HepG2 (cell line): ENCODE results near the gene SOX4. TPM values are rescaled to one million over a fixed set of nuclear protein-coding genes. Genes with fewer than 3 reads are reported as not detected.

Source experiments
- ATAC-seq: fragments of 200-7000 bp; cut with Tn5 transposase; 3 replicates; pipeline ENCODE4 v1.9.1; 2020; ENCODE audit warnings: mild to moderate bottlenecking, moderate library complexity
- BruUV-seq: library from RNA; stranded (reverse); fragments of 400-500 nt; replicated peaks from 2 replicates; lab custom pipeline; 2021; lab: Mats Ljungman, UMichigan
- CTCF ChIA-PET: fragments of 300-600 bp; formaldehyde crosslinking; extraction: SDS; loops from one replicate; lab custom pipeline; 2021; ENCODE audit warnings: low total read pairs, inconsistent platforms, low intra/inter-chr PET ratio; lab: Yijun Ruan, JAX
- POLR2A ChIA-PET: fragments of 350-600 bp; sonication (Branson Sonifier 250); formaldehyde crosslinking; loops from one replicate; lab custom pipeline; 2020; ENCODE audit warnings: antibody characterized with exemption, inconsistent platforms; lab: Yijun Ruan, JAX
- DNase-seq: peaks from one replicate; pipeline ENCODE4 v3.0.0-alpha.2; 2015; ENCODE audit warnings: low spot score
- FAIRE-seq: peaks from 3 replicates; lab custom pipeline; 2011; peaks lifted over from hg19 to GRCh38; lab: Jason Lieb, UNC
- H2AFZ ChIP-seq: one replicate; pipeline ENCODE4 v1.6.1; 2011; ENCODE audit warnings: low read length, inconsistent platforms
- H3K27ac ChIP-seq: fragments of 300-600 bp; 3 replicates; pipeline ENCODE4 v1.8.0; 2011; ENCODE audit warnings: mixed run types, mild to moderate bottlenecking, mixed read lengths, low read length, inconsistent platforms; ENCODE audit not compliant: insufficient read depth; ENCODE audit errors: extremely low read length
- H3K27me3 ChIP-seq, 2 experiments: fragments of 200-600 bp in 1 of 2; 2 replicates in 1 of 2; 3 replicates in 1 of 2; pipeline versions ENCODE4 v1.6.0 to v1.8.0; 2011; ENCODE audit warnings: low read length in 2 of 2, mild to moderate bottlenecking in 2 of 2, moderate library complexity in 2 of 2, inconsistent platforms in 1 of 2; ENCODE audit not compliant: insufficient read depth in 2 of 2, control insufficient read depth in 1 of 2
- H3K36me3 ChIP-seq, 2 experiments: fragments of 200-600 bp in 1 of 2; replicated peaks in 1 of 2; 2 replicates in 1 of 2; 3 replicates in 1 of 2; pipeline versions ENCODE4 v1.5.1 to v1.8.0; 2011; ENCODE audit warnings: low read length in 2 of 2, inconsistent platforms in 1 of 2; ENCODE audit not compliant: insufficient read depth in 2 of 2, control insufficient read depth in 1 of 2
- H3K4me1 ChIP-seq: 2 replicates; pipeline ENCODE4 v1.5.1; 2012; ENCODE audit warnings: low read length, inconsistent platforms; ENCODE audit not compliant: insufficient read depth
- H3K4me2 ChIP-seq: 2 replicates; pipeline ENCODE4 v1.6.0; 2011; ENCODE audit warnings: low read depth, low read length, inconsistent platforms
- H3K4me3 ChIP-seq, 3 experiments: fragments of 200-600 bp in 1 of 3; sonication (generic), shearing (Covaris generic) in 1 of 3; replicated peaks in 1 of 3; 2 replicates each; pipeline ENCODE4 v1.5.1; 2011 to 2016; ENCODE audit warnings: low read length in 3 of 3, inconsistent platforms in 2 of 3, low read depth in 2 of 3, mild to moderate bottlenecking in 2 of 3, control low read depth in 1 of 3, mixed read lengths in 1 of 3; ENCODE audit not compliant: insufficient read depth in 1 of 3
- H3K79me2 ChIP-seq: one replicate; pipeline ENCODE4 v1.6.1; 2011; ENCODE audit warnings: low read length, inconsistent platforms; ENCODE audit not compliant: insufficient read depth
- H3K9ac ChIP-seq: 2 replicates; pipeline ENCODE4 v1.6.0; 2011; ENCODE audit warnings: mild to moderate bottlenecking, low read depth, low read length, inconsistent platforms; ENCODE audit not compliant: insufficient read depth
- H3K9me3 ChIP-seq: 2 replicates; pipeline ENCODE4 v1.5.1; 2012; ENCODE audit warnings: mild to moderate bottlenecking, low read length
- H4K20me1 ChIP-seq: 2 replicates; pipeline ENCODE4 v1.6.0; 2011; ENCODE audit warnings: inconsistent platforms, mild to moderate bottlenecking, low read length, moderate library complexity; ENCODE audit not compliant: insufficient read depth
- KAT7 ChIP-seq: IDR thresholded peaks from 2 replicates; pipeline ENCODE4 v1.6.1; 2018; ENCODE audit warnings: borderline replicate concordance, missing compliant biosample characterization
- MXD1 ChIP-seq: sonication (generic); formaldehyde crosslinking; IDR thresholded peaks from 2 replicates; pipeline ENCODE4 v1.4.0; 2020; ENCODE audit warnings: mild to moderate bottlenecking, missing genetic modification reagents
- NFE2L1 ChIP-seq: sonication (generic); formaldehyde crosslinking; IDR thresholded peaks from 2 replicates; pipeline ENCODE4 v1.4.0; 2020; ENCODE audit warnings: missing genetic modification reagents, mild to moderate bottlenecking, borderline replicate concordance
- PAX8 ChIP-seq: sonication (generic); formaldehyde crosslinking; IDR thresholded peaks from 2 replicates; pipeline ENCODE4 v1.8.0; 2022; ENCODE audit warnings: mild to moderate bottlenecking, missing genetic modification reagents, borderline replicate concordance
- PTBP1 ChIP-seq: fragments of 200-400 bp; formaldehyde crosslinking; IDR thresholded peaks from 2 replicates; pipeline ENCODE4 v1.6.1; 2018; ENCODE audit warnings: low read length, low read depth; ENCODE audit not compliant: poor library complexity, severe bottlenecking
- SKIL ChIP-seq: sonication (generic); formaldehyde crosslinking; IDR thresholded peaks from 2 replicates; pipeline ENCODE4 v1.8.0; 2022; ENCODE audit warnings: missing genetic modification reagents, mild to moderate bottlenecking, moderate library complexity, borderline replicate concordance
- ZNF430 ChIP-seq: sonication (generic); formaldehyde crosslinking; IDR thresholded peaks from 2 replicates; pipeline ENCODE4 v1.9.0; 2021; ENCODE audit warnings: mild to moderate bottlenecking, missing genetic modification reagents
- ZNF558 ChIP-seq: sonication (generic); formaldehyde crosslinking; IDR thresholded peaks from 2 replicates; pipeline ENCODE4 v1.9.0; 2022; ENCODE audit warnings: mild to moderate bottlenecking, missing genetic modification reagents, borderline replicate concordance
- ZNF878 ChIP-seq: sonication (generic); formaldehyde crosslinking; IDR thresholded peaks from 2 replicates; pipeline ENCODE4 v1.8.1; 2023; ENCODE audit warnings: mild to moderate bottlenecking, missing genetic modification reagents, moderate library complexity
- WGBS: methylation state at CpG from one replicate; pipeline ENCODE4 v1.1.6; 2017; ENCODE audit warnings: low lambda C conversion rate; 5-methylcytosine and 5-hydroxymethylcytosine counted together
- in situ Hi-C: cut with HindIII; loops from 2 replicates; pipeline ENCODE4 v1.10.0; 2017; ENCODE audit warnings: low pct_unique_long_range_greater_than_20kb; ENCODE audit not compliant: extremely low pct_ligation_motif_present
- intact Hi-C: fragments of 100-400 bp; cut with micrococcal nuclease; formaldehyde crosslinking; loops from one replicate; pipeline ENCODE4 v1.10.0; 2022; ENCODE audit not compliant: unreplicated experiment
- polyA plus RNA-seq, 8 experiments: library from polyadenylated mRNA; depleted of rRNA in 3 of 8; stranded (reverse) in 7 of 8; unstranded in 1 of 8; fragments of >200 nt; fragmentation: Illumina TruSeq in 4 of 8; extraction: Trizol in 4 of 8; gene quantifications; 2 replicates each; pipeline versions ENCODE4 v1.2.1 to v1.2.3, GENCODE V29; 2011 to 2016; ENCODE audit warnings: low read depth in 4 of 8, missing spikeins in 1 of 8, mixed read lengths in 1 of 8; ENCODE audit not compliant: insufficient read depth in 1 of 8
- total RNA-seq, 5 experiments: library from RNA; depleted of rRNA; stranded (reverse); fragments of >200 nt; fragmentation: Illumina TruSeq; extraction: Trizol; gene quantifications; 2 replicates each; pipeline ENCODE4 v1.2.3, GENCODE V29; 2016; ENCODE audit warnings: low read depth in 1 of 5
- TF ChIP-seq, protein P1 (sequence below): sonication (generic); formaldehyde crosslinking; IDR thresholded peaks from 2 replicates; pipeline ENCODE4 v1.8.0; 2022; ENCODE audit warnings: mild to moderate bottlenecking, missing genetic modification reagents, moderate library complexity
- TF ChIP-seq, protein P2 (sequence below): sonication (generic); formaldehyde crosslinking; IDR thresholded peaks from 2 replicates; pipeline ENCODE4 v1.4.0; 2020; ENCODE audit warnings: missing genetic modification reagents
- TF ChIP-seq, protein P3 (sequence below): sonication (generic); formaldehyde crosslinking; IDR thresholded peaks from 2 replicates; pipeline ENCODE4 v1.8.0; 2022; ENCODE audit warnings: mild to moderate bottlenecking, missing genetic modification reagents; ENCODE audit not compliant: insufficient replicate concordance
- TF ChIP-seq, protein P4 (sequence below): IDR thresholded peaks from 2 replicates; pipeline ENCODE4 v1.6.1; 2012; ENCODE audit warnings: inconsistent platforms

Gene SOX4
- total and polyA plus RNA-seq, 2 of the 13 experiments (the other 11 are each of a cell fraction or from before 2014, with no cell fraction given) = 2.6 to 3.4 TPM

DNA sequence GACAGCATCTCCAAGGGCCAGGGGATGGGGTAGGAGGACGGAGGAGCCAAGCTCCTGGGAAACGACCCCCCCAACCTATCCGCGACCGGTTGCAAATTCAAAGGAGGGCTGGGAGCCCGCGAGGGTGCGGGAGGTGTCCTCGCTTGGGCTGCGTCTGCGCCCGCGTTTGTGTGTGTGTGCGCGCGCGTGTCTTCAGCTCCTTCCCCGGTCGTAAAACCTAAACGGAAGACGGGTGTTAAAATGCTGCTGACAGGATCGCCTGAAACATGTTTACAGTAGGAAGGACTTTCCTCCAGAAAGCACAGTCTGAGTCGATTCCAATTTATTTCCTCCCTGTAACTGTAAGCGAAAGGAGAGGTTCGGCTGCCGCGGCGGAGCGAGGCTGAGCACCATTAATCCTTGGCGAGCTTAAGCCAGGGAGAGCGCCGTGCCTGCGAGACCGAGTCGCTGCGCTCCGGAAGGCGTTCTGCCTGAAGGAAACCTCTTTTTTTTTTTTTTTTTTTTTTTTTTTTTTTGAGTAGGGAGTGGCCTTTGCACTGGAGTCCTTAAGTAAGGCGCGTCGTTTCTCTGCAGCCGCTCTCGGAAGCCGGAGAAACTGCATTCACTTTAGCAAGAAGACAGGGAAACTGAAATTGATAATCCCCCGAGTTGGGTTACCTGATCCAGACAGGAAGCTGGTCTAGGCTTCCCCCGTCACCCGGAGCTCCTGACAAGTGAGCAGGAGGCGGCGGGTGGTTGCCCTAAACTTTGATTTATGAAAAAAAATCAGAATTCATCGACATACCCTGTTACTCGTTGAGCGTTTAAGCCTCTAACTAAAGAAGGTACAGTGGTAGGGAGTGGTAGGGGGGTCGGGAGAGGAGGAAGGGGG is 4.8 kb upstream of the SOX4 start:
- Histone ChIP-seq H3K79me2 (no peaks in the 10 kb centered on the region), H3K4me1 (peaks cover 32% of the 10 kb centered on the region), H3K27ac (no peak overlapping the region), H3K4me2 (peak overlapping the region; percentile 98), H3K36me3 (no peaks in the 10 kb centered on the region), H3K9ac (peak overlapping the region; percentile 52), H3K9me3 (no peaks in the 10 kb centered on the region), H2AFZ (peak overlapping the region; percentile 80), H3K27me3 (peaks cover 0 to 39% of the 10 kb centered on the region in 2 experiments; a peak in 3 of 5 replicates), H4K20me1 (no peaks in the 10 kb centered on the region), H3K4me3 (peak overlapping the region; percentile 64 to 79 (median 76))
- POLR2A ChIA-PET = interaction anchor here (0.6 to 2.1 kb wide), 16 partner anchors 8 to 1025 kb away, joined by 3 to 11 read pairs (median 4); no protein-coding TSS in a partner anchor
- FAIRE-seq (peak; percentile 52), ATAC-seq (peak; percentile 44), DNase-seq (peak; percentile 12)
- BruUV-seq = no TSS peak
- WGBS = 1% methylated on average over 47 of the region's 53 CpGs
- intact Hi-C loops = loop anchor here (1.0 to 5.0 kb wide), 9 partner anchors 93 to 1024 kb away; no protein-coding TSS in a partner anchor
- CTCF ChIA-PET = interaction anchor here (0.8 to 2.3 kb wide), 5 partner anchors 167 to 1025 kb away, joined by 3 to 18 read pairs (median 5); no protein-coding TSS in a partner anchor
- in situ Hi-C loops = loop anchor here (5.0 to 10.0 kb wide), 2 partner anchors 244 to 711 kb away; no protein-coding TSS in a partner anchor
- TF ChIP-seq, protein P1, sequence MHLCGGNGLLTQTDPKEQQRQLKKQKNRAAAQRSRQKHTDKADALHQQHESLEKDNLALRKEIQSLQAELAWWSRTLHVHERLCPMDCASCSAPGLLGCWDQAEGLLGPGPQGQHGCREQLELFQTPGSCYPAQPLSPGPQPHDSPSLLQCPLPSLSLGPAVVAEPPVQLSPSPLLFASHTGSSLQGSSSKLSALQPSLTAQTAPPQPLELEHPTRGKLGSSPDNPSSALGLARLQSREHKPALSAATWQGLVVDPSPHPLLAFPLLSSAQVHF (CRISPR knock-in tag) = peak; percentile 8; the same call in 1 of the 2 replicates
- TF ChIP-seq MXD1 (CRISPR knock-in tag) (0 out of 2 replicates have a peak, but pooled peaks have one; percentile 38), KAT7 (CRISPR knock-in tag) (no peak), ZNF878 (0 out of 2 replicates have a peak, but pooled peaks have one; percentile 47), ZNF430 (0 out of 2 replicates have a peak, but pooled peaks have one; percentile 26), NFE2L1 (CRISPR knock-in tag) (no peak), ZNF558 (CRISPR knock-in tag) (peak; percentile 68; the same call in 1 of the 2 replicates), SKIL (no peak), PTBP1 (peak; percentile 16), PAX8 (CRISPR knock-in tag) (0 out of 2 replicates have a peak, but pooled peaks have one; percentile 3)
- TF ChIP-seq, protein P2, sequence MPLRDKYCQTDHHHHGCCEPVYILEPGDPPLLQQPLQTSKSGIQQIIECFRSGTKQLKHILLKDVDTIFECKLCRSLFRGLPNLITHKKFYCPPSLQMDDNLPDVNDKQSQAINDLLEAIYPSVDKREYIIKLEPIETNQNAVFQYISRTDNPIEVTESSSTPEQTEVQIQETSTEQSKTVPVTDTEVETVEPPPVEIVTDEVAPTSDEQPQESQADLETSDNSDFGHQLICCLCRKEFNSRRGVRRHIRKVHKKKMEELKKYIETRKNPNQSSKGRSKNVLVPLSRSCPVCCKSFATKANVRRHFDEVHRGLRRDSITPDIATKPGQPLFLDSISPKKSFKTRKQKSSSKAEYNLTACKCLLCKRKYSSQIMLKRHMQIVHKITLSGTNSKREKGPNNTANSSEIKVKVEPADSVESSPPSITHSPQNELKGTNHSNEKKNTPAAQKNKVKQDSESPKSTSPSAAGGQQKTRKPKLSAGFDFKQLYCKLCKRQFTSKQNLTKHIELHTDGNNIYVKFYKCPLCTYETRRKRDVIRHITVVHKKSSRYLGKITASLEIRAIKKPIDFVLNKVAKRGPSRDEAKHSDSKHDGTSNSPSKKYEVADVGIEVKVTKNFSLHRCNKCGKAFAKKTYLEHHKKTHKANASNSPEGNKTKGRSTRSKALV (CRISPR knock-in tag) = peak; percentile 68
- TF ChIP-seq, protein P3, sequence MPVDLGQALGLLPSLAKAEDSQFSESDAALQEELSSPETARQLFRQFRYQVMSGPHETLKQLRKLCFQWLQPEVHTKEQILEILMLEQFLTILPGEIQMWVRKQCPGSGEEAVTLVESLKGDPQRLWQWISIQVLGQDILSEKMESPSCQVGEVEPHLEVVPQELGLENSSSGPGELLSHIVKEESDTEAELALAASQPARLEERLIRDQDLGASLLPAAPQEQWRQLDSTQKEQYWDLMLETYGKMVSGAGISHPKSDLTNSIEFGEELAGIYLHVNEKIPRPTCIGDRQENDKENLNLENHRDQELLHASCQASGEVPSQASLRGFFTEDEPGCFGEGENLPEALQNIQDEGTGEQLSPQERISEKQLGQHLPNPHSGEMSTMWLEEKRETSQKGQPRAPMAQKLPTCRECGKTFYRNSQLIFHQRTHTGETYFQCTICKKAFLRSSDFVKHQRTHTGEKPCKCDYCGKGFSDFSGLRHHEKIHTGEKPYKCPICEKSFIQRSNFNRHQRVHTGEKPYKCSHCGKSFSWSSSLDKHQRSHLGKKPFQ (CRISPR knock-in tag) = peak; percentile 15
- TF ChIP-seq, protein P4, sequence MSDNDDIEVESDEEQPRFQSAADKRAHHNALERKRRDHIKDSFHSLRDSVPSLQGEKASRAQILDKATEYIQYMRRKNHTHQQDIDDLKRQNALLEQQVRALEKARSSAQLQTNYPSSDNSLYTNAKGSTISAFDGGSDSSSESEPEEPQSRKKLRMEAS = peak; percentile 48
